LNCAP (cell line): ENCODE results near the gene TMPRSS12.

Experiments
- TF ChIP-seq, protein P1 (sequence below): fragments of 450-650 bp; IDR thresholded peaks from 2 replicates; pipeline ENCODE4 v1.5.1; 2017; ENCODE audit warnings: mild to moderate bottlenecking

Gene TMPRSS12, protein sequence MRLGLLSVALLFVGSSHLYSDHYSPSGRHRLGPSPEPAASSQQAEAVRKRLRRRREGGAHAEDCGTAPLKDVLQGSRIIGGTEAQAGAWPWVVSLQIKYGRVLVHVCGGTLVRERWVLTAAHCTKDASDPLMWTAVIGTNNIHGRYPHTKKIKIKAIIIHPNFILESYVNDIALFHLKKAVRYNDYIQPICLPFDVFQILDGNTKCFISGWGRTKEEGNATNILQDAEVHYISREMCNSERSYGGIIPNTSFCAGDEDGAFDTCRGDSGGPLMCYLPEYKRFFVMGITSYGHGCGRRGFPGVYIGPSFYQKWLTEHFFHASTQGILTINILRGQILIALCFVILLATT

DNA sequence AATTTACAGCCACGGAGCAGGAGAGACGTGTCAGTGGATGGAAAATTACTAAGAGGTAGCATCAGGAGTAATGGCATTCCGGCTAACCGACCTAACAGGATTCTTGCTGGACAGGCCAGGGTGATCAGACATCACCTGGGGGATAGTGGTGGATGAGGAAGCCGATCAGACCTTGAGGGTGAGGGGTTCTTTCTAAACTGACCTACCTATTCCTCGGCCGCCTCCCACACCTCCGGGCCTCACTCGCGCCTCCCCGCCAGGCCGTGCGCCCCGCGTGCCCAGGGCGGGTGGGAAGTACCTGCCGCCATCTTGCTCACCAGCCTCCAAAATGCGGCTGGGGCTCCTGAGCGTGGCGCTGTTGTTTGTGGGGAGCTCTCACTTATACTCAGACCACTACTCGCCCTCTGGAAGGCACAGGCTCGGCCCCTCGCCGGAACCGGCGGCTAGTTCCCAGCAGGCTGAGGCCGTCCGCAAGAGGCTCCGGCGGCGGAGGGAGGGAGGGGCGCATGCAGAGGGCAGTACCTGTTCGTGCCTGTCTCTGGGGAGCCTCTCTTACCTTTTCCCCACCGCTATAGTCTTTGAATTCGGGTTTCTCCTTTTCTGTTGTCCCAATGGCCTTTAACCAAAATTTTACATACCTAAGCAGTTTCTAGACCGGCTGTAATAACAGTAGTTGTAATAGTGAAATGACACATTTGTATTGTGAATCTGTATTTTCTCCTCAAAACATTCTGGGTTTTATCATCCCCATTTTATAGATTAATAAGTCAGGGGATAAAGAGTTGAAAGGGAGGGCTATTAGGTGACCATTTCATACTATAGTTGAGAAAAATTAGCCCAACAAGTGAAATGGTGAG, at the start of gene TMPRSS12:
TMPRSS12 (plus strand) TSS at position 290 of the 857 bp plus-strand sequence; CDS start at position 329, 39 bp downstream.
- TF ChIP-seq, protein P1, sequence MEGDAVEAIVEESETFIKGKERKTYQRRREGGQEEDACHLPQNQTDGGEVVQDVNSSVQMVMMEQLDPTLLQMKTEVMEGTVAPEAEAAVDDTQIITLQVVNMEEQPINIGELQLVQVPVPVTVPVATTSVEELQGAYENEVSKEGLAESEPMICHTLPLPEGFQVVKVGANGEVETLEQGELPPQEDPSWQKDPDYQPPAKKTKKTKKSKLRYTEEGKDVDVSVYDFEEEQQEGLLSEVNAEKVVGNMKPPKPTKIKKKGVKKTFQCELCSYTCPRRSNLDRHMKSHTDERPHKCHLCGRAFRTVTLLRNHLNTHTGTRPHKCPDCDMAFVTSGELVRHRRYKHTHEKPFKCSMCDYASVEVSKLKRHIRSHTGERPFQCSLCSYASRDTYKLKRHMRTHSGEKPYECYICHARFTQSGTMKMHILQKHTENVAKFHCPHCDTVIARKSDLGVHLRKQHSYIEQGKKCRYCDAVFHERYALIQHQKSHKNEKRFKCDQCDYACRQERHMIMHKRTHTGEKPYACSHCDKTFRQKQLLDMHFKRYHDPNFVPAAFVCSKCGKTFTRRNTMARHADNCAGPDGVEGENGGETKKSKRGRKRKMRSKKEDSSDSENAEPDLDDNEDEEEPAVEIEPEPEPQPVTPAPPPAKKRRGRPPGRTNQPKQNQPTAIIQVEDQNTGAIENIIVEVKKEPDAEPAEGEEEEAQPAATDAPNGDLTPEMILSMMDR = no peak

DNA sequence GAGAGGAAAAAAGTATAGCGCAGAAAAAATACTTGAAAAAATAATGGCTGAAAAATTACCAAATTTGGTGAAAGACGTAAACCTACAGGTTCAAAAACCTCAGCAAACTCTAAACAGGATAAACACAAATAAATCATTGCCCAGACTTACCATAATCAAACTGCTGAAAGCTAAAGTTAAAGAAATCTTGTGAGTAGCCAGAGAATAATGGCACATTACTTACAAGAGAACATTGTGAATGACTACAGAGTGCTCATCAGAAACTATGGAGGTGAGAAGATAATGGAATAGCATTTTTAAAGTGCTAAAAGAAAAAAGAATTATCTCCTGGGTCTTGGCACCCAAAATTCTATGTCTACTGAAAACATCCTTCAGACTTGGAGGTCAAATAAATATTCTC, 42.8 kb upstream of the TMPRSS12 start:
- TF ChIP-seq, protein P1 = no peak

DNA sequence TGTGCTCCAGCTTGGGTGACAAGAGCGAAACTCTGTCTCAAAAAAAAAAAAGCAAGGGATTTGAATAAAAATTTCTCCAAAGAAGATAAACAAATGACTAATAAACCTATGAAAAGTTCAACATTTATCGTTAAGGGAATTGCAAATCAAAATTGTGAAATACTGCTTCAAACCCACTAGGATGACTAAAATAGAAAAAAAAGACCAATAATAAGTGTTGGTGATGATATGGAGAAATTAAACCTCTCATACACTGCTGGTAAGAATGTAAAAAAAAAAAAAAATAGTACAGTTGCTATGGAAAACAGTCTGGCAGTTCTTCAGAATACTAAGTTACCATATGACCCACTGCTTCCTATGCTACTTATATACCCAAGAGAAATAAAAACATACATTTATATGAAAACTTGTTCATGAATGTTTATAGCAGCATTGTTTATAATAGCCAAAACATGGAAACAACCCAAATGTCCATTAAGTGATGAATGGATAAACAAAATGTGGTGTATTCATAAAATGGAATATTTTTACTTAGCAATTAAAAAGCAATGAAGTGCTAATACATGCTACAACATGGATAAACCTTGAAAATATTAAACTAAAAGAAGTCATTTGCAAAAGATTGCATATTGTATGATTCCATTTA, 39.4 kb upstream of the TMPRSS12 start:
- TF ChIP-seq, protein P1 = no peak

DNA sequence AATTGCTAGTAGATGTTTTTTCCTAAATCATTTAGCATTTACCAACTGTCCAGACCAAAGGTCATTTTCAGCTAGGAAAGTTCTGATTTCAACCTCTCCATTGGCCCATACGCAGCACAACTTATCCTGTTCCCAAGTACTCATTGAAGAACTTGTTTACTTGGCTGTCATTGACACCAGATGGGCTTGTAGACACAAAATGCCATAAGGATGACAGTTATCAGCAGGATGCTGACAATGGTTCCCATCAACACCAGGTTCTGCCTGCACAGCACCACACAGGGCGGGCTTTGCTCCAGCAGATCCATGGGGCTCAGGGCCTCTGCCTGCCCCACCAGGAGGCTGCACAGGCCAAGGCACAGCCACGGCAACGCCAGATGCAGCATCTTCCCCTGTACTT, 36.5 kb upstream of the TMPRSS12 start:
- TF ChIP-seq, protein P1 = no peak

DNA sequence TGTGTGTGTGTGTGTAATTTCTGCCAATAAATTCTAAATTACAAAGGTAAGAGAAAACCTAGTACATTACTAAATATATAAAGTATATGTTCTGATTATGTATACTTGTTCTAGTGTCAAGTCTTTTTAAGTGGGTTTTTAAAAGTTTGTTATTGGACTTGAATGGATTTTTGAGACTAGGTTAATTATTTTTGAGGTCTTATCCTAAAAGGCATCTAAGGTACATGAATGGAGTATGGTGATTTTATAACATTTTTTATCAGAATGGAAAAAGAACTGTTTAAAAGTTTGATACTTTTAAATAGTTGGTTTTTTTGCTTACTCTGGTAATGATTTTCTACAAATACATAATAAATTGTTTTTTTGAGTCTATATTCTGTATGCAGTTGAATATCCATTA, 22.5 kb upstream of the TMPRSS12 start:
- TF ChIP-seq, protein P1 = no peak

DNA sequence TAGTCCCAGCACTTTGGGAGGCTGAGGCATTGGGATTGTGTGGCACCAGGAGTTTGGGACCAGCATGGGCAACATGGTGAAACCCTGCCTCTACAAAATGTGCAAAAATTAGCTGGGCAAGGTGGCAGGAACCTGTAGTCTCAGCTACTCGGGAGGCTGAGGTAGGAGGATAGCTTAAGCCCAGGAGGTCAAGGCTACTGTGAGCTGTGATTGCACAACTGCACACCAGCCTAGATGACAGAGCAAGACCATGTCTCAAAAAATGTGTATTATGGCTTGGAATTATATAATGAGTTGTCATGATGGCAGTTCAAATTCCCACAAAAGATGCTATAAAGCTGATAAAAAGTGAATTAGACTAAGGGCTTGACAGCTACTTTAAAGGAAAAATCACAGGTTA, 20.6 kb upstream of the TMPRSS12 start:
- TF ChIP-seq, protein P1 = no peak

DNA sequence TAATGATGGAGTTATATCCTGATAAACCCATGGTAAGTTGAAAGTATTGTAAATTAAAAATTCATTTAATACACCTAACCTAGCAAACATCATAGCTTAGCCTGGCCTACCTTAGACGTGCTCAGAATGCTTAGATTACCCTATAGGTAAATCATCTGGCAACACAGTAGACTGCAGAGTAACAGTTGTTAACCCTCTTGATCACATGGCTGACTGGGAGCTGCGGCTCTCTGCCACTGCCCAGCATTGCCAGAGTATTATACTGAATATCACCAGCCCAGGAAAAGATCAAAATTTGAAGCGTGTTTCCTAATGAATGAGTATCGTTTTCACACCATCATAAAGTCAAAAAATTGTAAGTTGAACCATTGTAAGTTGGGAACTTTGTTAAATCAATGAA, 17.8 kb upstream of the TMPRSS12 start:
- TF ChIP-seq, protein P1 = no peak
